Thyroid gland (tissue), 4 donors: ENCODE results near the gene DDIT4L. TPM values are rescaled to one million over a fixed set of nuclear protein-coding genes. Genes with fewer than 3 reads are reported as not detected.

ENCODE experiments used
- DNase-seq, 2 donors: peaks; one replicate each; pipeline ENCODE4 v3.0.0-alpha.2; 2019
- H3K27ac ChIP-seq, 3 donors: fragments of 200-600 bp; sonication (generic); 1 replicate in 2 of 3; 2 replicates in 1 of 3; pipeline ENCODE4 v1.5.1; 2016 to 2019; ENCODE audit warnings: mild to moderate bottlenecking in 1 of 3, moderate library complexity in 1 of 3
- H3K27me3 ChIP-seq: fragments of 200-600 bp; sonication (generic); one replicate; pipeline ENCODE4 v1.5.1; 2019
- H3K36me3 ChIP-seq, 2 donors: fragments of 200-600 bp; sonication (generic); one replicate each; pipeline ENCODE4 v1.5.1; 2016 to 2019
- H3K4me1 ChIP-seq, 2 donors: fragments of 200-600 bp; sonication (generic); one replicate each; pipeline ENCODE4 v1.5.1; 2017 to 2019
- H3K4me3 ChIP-seq, 3 donors: fragments of 200-600 bp; sonication (generic); replicated peaks in 1 of 3; 1 replicate in 2 of 3; 2 replicates in 1 of 3; pipeline ENCODE4 v1.5.1; 2016; ENCODE audit warnings: mild to moderate bottlenecking in 1 of 3
- H3K9me3 ChIP-seq: fragments of 200-600 bp; sonication (generic); one replicate; pipeline ENCODE4 v1.5.1; 2017
- CTCF ChIP-seq, 6 experiments: fragments of 200-600 bp in 3 of 6; fragments of 450-650 bp in 3 of 6; sonication (generic) in 3 of 6; IDR thresholded peaks; one replicate each; pipeline ENCODE4 v1.5.1; 2016 to 2019; ENCODE audit warnings: antibody characterized with exemption in 6 of 6, mild to moderate bottlenecking in 2 of 6, inconsistent platforms in 1 of 6, moderate library complexity in 1 of 6
- POLR2A ChIP-seq, 2 donors: fragments of 450-650 bp; IDR thresholded peaks; one replicate each; pipeline ENCODE4 v1.6.1; 2017; ENCODE audit warnings: antibody characterized with exemption in 2 of 2, mild to moderate bottlenecking in 2 of 2, moderate library complexity in 1 of 2
- WGBS, 2 donors: methylation state at CpG; one replicate each; pipeline ENCODE4 v1.1.5; 2017; 5-methylcytosine and 5-hydroxymethylcytosine counted together
- intact Hi-C: fragments of 100-400 bp; cut with DNase I; formaldehyde crosslinking; loops from one replicate; pipeline ENCODE4 v1.15.1; 2023
- total RNA-seq, 4 donors: library from RNA; depleted of rRNA; stranded (reverse); fragments of >200 nt; gene quantifications; one replicate each; pipeline ENCODE4 v1.2.3, GENCODE V29; 2016

DDIT4L gene
- total RNA-seq, 4 donors from 2014 or later = 1.4 to 3.7 (median 1.6) TPM

DNA sequence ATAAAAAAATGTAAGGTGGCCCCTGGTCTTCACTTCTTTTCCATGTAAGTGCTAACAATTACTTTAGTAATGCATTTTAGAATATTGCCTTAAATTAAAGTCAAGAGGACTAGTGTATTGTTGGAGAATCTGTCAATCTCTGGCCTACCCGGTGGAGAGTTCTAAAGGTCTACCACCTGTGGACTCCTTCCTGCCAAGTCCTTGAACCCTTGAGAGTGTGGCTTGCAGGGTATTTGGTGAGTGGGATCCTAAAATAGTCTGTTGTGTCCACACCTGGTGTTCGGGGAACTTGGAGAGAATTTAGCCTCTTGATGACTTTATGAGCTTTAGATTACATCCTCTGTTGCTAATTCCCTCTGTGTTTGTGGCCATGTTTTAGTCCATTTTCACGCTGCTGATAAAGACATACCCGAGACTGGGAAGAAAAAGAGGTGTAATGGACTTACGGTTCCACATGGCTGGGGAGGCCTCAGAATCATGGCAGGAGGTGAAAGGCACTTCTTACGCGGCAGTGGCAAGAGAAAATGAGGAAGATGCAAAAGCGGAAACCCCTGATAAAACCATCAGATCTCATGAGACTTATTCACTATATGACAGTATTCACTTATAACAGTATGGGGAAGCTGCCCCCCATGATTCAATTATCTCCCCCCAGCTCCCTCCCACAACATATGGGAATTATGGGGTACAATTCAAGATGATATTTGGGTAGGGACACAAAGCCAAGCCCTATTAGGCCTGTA is 23.8 kb downstream of the DDIT4L start:
- intact Hi-C loops = no loop called here
- Histone ChIP-seq H3K4me1 (peaks cover 0 to 11% of the 10 kb centered on the region in 2 donors), H3K4me3 (no peak overlapping the region), H3K27me3 (no peaks in the 10 kb centered on the region), H3K36me3 (no peaks in the 10 kb centered on the region), H3K9me3 (no peaks in the 10 kb centered on the region), H3K27ac (no peak overlapping the region)
- DNase-seq = no peak
- 83 to 89% methylated on average over 8 of the region's 8 CpGs for WGBS, 2 donors
- TF ChIP-seq POLR2A (IDR thresholded peaks at IDR 0.05) = no peak
- no peak for TF ChIP-seq CTCF (IDR thresholded peaks at IDR 0.05)

- Histone ChIP-seq H3K4me3 (no peak overlapping the region), H3K27me3 (no peaks in the 10 kb centered on the region), H3K27ac (no peak overlapping the region), H3K36me3 (no peaks in the 10 kb centered on the region), H3K9me3 (no peaks in the 10 kb centered on the region), H3K4me1 (peaks cover 0 to 11% of the 10 kb centered on the region in 2 donors)
- WGBS, 2 donors = 69% methylated on average over 1 of the region's 1 CpG
- intact Hi-C loops = no loop called here
- TF ChIP-seq POLR2A (IDR thresholded peaks at IDR 0.05) = no peak
- TF ChIP-seq CTCF (IDR thresholded peaks at IDR 0.05) = no peak
- no peak for DNase-seq
These were observed 24.5 kb downstream of the DDIT4L start for GRCh38 chr4:100165809-100166208.

GRCh38 chr4:100164808-100165760 is 25.2 kb downstream of the DDIT4L start:
- Histone ChIP-seq H3K9me3 (no peaks in the 10 kb centered on the region), H3K27ac (no peak overlapping the region), H3K4me3 (no peak overlapping the region), H3K27me3 (no peaks in the 10 kb centered on the region), H3K36me3 (no peaks in the 10 kb centered on the region), H3K4me1 (peaks cover 0 to 11% of the 10 kb centered on the region in 2 donors)
- intact Hi-C loops = no loop called here
- TF ChIP-seq CTCF (IDR thresholded peaks at IDR 0.05) (no peak), POLR2A (IDR thresholded peaks at IDR 0.05) (no peak)
- WGBS, 2 donors = 56 to 69% methylated on average over 6 of the region's 6 CpGs
- no peak for DNase-seq

- H3K9me3 ChIP-seq = no peaks in the 10 kb centered on the region
- no peak for TF ChIP-seq CTCF (IDR thresholded peaks at IDR 0.05)
- TF ChIP-seq POLR2A (IDR thresholded peaks at IDR 0.05) = no peak
- no peak for DNase-seq
- no peak overlapping the region for H3K27ac ChIP-seq
- no peaks in the 10 kb centered on the region for H3K4me1 ChIP-seq
- intact Hi-C loops = no loop called here
- no peak overlapping the region for H3K4me3 ChIP-seq
- H3K36me3 ChIP-seq = no peaks in the 10 kb centered on the region
- H3K27me3 ChIP-seq = no peaks in the 10 kb centered on the region
- 54 to 65% methylated on average over 3 of the region's 3 CpGs for WGBS, 2 donors
These were observed 28.1 kb downstream of the DDIT4L start for GRCh38 chr4:100162027-100162685.
